ENCODE data around the gene FBXO34. TPM values are rescaled to one million over a fixed set of nuclear protein-coding genes. Genes with fewer than 3 reads are reported as not detected.
A peak's percentile ranks its signal among the peaks of the same experiment; 100 is the strongest.

FBXO34 gene
- total and polyA plus RNA-seq, 9 of the 15 experiments (the other 6 are each of a cell fraction or from before 2014, with no cell fraction given), result 6.3 to 24.9 (median 16.2) TPM

DNA sequence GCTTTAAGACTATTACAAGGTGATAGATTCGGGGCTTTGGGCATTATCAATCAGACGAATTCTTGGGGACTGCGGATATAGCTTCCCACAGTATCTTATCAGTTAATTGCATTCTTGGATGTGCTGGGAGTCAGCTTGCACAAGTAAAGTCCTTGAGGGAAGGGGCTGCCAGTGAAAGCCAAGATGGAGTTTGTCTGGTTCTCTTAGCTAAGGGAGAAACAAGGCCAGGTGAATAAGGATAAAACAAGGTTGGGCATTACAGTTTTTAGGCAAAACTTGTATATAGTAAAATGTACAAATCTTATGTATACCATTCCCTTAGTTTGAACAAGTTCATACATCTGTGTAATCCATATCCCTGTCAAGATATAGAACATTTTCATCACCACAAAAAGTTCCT is 5.5 kb downstream of the FBXO34 start:
- Histone ChIP-seq H3K9ac (ENCODE audit: insufficient read depth in 1 of 2, low read depth in 2 of 2, low read length in 2 of 2) (no peak overlapping the region), H3K9me3 (replicated peaks; ENCODE audit: control insufficient read depth, insufficient read depth, low read depth, low read length) (no peaks in the 10 kb centered on the region), H3K4me1 (replicated peaks in 1 of 2; ENCODE audit: control insufficient read depth in 2 of 2, insufficient read depth in 2 of 2, low read length in 2 of 2) (peaks cover 7 to 14% of the 10 kb centered on the region in 2 experiments; a peak in 4 of 5 replicates), H3K27me3 (ENCODE audit: control insufficient read depth in 2 of 2, insufficient read depth in 2 of 2, low read length in 2 of 2) (no peaks in the 10 kb centered on the region), H3K4me3 (no peak overlapping the region), H3K36me3 (ENCODE audit: control insufficient read depth, insufficient read depth, low read length) (peaks cover 7% of the 10 kb centered on the region; the same call in 2 of the 3 replicates), H3K4me2 (ENCODE audit: insufficient read depth, low read length) (no peak overlapping the region), H3K79me2 (ENCODE audit: control insufficient read depth, insufficient read depth, low read length) (peaks cover 94% of the 10 kb centered on the region), H2AFZ (ENCODE audit: low read depth, low read length) (no peak overlapping the region), H4K20me1 (replicated peaks; ENCODE audit: control insufficient read depth, insufficient read depth, low read length) (no peaks in the 10 kb centered on the region; the same call in 1 of the 2 replicates), H3K27ac (ENCODE audit: extremely low read depth, low read depth, low read length) (no peak overlapping the region), H3K9me1 (ENCODE audit: control insufficient read depth, insufficient read depth, low read length) (no peaks in the 10 kb centered on the region)
- in situ Hi-C loops (cut with MboI) (no loop called here), intact Hi-C loops (cut with micrococcal nuclease) (no loop called here)
- no TSS peak for BruUV-seq (replicated peaks)
- WGBS (ENCODE audit: insufficient coverage, low coverage, missing lambda C conversion rate), result 37% methylated on average over 3 of the region's 3 CpGs
- CTCF ChIA-PET (ENCODE audit: low intra/inter-chr PET ratio), result no interaction called here
- ATAC-seq (no peak), DNase-seq (ENCODE audit: extremely low read depth in 1 of 4, low spot score in 3 of 4) (no peak), FAIRE-seq (no peak)
- POLR2A ChIA-PET, result no interaction called here
- TF ChIP-seq, protein P1, sequence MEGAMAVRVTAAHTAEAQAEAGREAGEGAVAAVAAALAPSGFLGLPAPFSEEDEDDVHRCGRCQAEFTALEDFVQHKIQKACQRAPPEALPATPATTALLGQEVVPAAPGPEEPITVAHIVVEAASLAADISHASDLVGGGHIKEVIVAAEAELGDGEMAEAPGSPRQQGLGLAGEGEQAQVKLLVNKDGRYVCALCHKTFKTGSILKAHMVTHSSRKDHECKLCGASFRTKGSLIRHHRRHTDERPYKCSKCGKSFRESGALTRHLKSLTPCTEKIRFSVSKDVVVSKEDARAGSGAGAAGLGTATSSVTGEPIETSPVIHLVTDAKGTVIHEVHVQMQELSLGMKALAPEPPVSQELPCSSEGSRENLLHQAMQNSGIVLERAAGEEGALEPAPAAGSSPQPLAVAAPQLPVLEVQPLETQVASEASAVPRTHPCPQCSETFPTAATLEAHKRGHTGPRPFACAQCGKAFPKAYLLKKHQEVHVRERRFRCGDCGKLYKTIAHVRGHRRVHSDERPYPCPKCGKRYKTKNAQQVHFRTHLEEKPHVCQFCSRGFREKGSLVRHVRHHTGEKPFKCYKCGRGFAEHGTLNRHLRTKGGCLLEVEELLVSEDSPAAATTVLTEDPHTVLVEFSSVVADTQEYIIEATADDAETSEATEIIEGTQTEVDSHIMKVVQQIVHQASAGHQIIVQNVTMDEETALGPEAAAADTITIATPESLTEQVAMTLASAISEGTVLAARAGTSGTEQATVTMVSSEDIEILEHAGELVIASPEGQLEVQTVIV (CRISPR knock-in tag; IDR thresholded peaks at IDR 0.05; ENCODE audit: borderline replicate concordance), result no peak
- TF ChIP-seq JUN (IDR thresholded peaks at IDR 0.05; ENCODE audit: borderline replicate concordance, low read depth, low read length), result no peak
- TF ChIP-seq JUN (CRISPR knock-in tag; IDR thresholded peaks at IDR 0.05; ENCODE audit: borderline replicate concordance), result no peak
- no peak for TF ChIP-seq SNRNP70 (optimal IDR thresholded peaks at IDR 0.05; ENCODE audit: low read depth, low read length)
- TF ChIP-seq CBFB (CRISPR knock-in tag; IDR thresholded peaks at IDR 0.05), result no peak
- TF ChIP-seq HIVEP1 (CRISPR knock-in tag; IDR thresholded peaks at IDR 0.05), result no peak
- peak; percentile 35; the same call in 1 of the 2 replicates for TF ChIP-seq MEF2D (tag; conservative IDR thresholded peaks at IDR 0.05; ENCODE audit: low read depth)
- no peak for TF ChIP-seq SAP30 (IDR thresholded peaks at IDR 0.05; ENCODE audit: borderline replicate concordance, insufficient read depth, low read depth, low read length, poor library complexity, severe bottlenecking)
- TF ChIP-seq RBFOX2 (IDR thresholded peaks at IDR 0.05; ENCODE audit: low read depth, low read length), result no peak
- TF ChIP-seq, protein P2, sequence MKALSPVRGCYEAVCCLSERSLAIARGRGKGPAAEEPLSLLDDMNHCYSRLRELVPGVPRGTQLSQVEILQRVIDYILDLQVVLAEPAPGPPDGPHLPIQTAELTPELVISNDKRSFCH (CRISPR knock-in tag; IDR thresholded peaks at IDR 0.05), result no peak
- TF ChIP-seq, protein P2 (tag; IDR thresholded peaks at IDR 0.05), result 0 out of 2 replicates have a peak, but pooled peaks have one; percentile 23
- no peak for TF ChIP-seq HDAC6 (IDR thresholded peaks at IDR 0.05; ENCODE audit: low read depth, low read length)
- no peak for TF ChIP-seq PRPF4 (IDR thresholded peaks at IDR 0.05; ENCODE audit: insufficient read depth, low read depth, low read length, poor library complexity, severe bottlenecking)
- TF ChIP-seq DMBX1 (CRISPR knock-in tag; IDR thresholded peaks at IDR 0.05; ENCODE audit: borderline replicate concordance), result peak; percentile 63; the same call in 1 of the 2 replicates
- TF ChIP-seq RCOR1 (IDR thresholded peaks at IDR 0.05; ENCODE audit: borderline replicate concordance in 1 of 2, low read depth in 2 of 2, low read length in 2 of 2), result no peak
- TF ChIP-seq, protein P3, sequence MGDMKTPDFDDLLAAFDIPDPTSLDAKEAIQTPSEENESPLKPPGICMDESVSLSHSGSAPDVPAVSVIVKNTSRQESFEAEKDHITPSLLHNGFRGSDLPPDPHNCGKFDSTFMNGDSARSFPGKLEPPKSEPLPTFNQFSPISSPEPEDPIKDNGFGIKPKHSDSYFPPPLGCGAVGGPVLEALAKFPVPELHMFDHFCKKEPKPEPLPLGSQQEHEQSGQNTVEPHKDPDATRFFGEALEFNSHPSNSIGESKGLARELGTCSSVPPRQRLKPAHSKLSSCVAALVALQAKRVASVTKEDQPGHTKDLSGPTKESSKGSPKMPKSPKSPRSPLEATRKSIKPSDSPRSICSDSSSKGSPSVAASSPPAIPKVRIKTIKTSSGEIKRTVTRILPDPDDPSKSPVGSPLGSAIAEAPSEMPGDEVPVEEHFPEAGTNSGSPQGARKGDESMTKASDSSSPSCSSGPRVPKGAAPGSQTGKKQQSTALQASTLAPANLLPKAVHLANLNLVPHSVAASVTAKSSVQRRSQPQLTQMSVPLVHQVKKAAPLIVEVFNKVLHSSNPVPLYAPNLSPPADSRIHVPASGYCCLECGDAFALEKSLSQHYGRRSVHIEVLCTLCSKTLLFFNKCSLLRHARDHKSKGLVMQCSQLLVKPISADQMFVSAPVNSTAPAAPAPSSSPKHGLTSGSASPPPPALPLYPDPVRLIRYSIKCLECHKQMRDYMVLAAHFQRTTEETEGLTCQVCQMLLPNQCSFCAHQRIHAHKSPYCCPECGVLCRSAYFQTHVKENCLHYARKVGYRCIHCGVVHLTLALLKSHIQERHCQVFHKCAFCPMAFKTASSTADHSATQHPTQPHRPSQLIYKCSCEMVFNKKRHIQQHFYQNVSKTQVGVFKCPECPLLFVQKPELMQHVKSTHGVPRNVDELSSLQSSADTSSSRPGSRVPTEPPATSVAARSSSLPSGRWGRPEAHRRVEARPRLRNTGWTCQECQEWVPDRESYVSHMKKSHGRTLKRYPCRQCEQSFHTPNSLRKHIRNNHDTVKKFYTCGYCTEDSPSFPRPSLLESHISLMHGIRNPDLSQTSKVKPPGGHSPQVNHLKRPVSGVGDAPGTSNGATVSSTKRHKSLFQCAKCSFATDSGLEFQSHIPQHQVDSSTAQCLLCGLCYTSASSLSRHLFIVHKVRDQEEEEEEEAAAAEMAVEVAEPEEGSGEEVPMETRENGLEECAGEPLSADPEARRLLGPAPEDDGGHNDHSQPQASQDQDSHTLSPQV (IDR thresholded peaks at IDR 0.05), result peak; percentile 83
